ENCODE data around the gene RUNX2. TPM values are rescaled to one million over a fixed set of nuclear protein-coding genes. Genes with fewer than 3 reads are reported as not detected.

RUNX2 gene
- total and polyA plus RNA-seq, 4 donors: 0.09 to 1.5 (median 0.75) TPM

DNA sequence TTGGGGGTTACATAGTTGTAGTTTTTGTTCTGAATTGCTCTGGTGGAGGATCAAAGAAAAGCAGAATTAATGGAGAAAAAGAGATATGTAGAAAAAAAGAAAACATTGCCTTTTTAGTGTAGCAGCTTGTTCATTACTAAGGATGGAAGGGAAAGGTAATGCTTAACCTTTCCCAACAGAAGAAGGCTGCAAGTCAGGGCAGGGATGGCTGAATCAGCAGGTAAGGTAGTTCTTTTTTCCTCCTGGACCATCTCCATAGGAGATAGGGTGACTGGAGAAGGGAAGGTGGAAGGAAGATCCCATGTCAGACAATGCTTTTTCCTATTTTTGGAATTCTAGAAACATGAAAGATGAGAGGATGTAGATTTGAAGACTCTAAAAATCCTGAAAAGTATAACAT is 129.0 kb downstream of the RUNX2 start:
- H3K36me3 ChIP-seq (ENCODE audit: control insufficient read depth in 4 of 4, insufficient read depth in 3 of 4, low read depth in 1 of 4, low read length in 3 of 4): no peaks in the 10 kb centered on the region
- H3K9ac ChIP-seq (ENCODE audit: low read depth in 1 of 2, low read length in 2 of 2): no peak overlapping the region
- no peaks in the 10 kb centered on the region for H3K27me3 ChIP-seq (ENCODE audit: control insufficient read depth in 4 of 4, insufficient read depth in 4 of 4, low read length in 3 of 4)
- no peaks in the 10 kb centered on the region for H3K9me3 ChIP-seq (ENCODE audit: control insufficient read depth in 4 of 4, low read length in 3 of 4)
- TF ChIP-seq FOXA2 (IDR thresholded peaks at IDR 0.05) (no peak), ZBTB33 (IDR thresholded peaks at IDR 0.05) (no peak), HNF4G (IDR thresholded peaks at IDR 0.05) (no peak), FOXA1 (IDR thresholded peaks at IDR 0.05) (no peak), SP1 (IDR thresholded peaks at IDR 0.05) (no peak), NR2F2 (IDR thresholded peaks at IDR 0.05) (no peak), HNF4A (conservative IDR thresholded peaks at IDR 0.05) (no peak), MAX (IDR thresholded peaks at IDR 0.05) (no peak), YY1 (IDR thresholded peaks at IDR 0.05) (no peak), RXRA (IDR thresholded peaks at IDR 0.05) (no peak), EGR1 (IDR thresholded peaks at IDR 0.05; ENCODE audit: low read depth in 2 of 2) (no peak), GABPA (IDR thresholded peaks at IDR 0.05 in 1 of 2, conservative IDR thresholded peaks at IDR 0.05 in 1 of 2) (no peak)
- TF ChIP-seq, protein P1, sequence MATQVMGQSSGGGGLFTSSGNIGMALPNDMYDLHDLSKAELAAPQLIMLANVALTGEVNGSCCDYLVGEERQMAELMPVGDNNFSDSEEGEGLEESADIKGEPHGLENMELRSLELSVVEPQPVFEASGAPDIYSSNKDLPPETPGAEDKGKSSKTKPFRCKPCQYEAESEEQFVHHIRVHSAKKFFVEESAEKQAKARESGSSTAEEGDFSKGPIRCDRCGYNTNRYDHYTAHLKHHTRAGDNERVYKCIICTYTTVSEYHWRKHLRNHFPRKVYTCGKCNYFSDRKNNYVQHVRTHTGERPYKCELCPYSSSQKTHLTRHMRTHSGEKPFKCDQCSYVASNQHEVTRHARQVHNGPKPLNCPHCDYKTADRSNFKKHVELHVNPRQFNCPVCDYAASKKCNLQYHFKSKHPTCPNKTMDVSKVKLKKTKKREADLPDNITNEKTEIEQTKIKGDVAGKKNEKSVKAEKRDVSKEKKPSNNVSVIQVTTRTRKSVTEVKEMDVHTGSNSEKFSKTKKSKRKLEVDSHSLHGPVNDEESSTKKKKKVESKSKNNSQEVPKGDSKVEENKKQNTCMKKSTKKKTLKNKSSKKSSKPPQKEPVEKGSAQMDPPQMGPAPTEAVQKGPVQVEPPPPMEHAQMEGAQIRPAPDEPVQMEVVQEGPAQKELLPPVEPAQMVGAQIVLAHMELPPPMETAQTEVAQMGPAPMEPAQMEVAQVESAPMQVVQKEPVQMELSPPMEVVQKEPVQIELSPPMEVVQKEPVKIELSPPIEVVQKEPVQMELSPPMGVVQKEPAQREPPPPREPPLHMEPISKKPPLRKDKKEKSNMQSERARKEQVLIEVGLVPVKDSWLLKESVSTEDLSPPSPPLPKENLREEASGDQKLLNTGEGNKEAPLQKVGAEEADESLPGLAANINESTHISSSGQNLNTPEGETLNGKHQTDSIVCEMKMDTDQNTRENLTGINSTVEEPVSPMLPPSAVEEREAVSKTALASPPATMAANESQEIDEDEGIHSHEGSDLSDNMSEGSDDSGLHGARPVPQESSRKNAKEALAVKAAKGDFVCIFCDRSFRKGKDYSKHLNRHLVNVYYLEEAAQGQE (IDR thresholded peaks at IDR 0.05): no peak
- TF ChIP-seq, protein P2, sequence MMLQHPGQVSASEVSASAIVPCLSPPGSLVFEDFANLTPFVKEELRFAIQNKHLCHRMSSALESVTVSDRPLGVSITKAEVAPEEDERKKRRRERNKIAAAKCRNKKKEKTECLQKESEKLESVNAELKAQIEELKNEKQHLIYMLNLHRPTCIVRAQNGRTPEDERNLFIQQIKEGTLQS (IDR thresholded peaks at IDR 0.05): no peak
- TF ChIP-seq, protein P3, sequence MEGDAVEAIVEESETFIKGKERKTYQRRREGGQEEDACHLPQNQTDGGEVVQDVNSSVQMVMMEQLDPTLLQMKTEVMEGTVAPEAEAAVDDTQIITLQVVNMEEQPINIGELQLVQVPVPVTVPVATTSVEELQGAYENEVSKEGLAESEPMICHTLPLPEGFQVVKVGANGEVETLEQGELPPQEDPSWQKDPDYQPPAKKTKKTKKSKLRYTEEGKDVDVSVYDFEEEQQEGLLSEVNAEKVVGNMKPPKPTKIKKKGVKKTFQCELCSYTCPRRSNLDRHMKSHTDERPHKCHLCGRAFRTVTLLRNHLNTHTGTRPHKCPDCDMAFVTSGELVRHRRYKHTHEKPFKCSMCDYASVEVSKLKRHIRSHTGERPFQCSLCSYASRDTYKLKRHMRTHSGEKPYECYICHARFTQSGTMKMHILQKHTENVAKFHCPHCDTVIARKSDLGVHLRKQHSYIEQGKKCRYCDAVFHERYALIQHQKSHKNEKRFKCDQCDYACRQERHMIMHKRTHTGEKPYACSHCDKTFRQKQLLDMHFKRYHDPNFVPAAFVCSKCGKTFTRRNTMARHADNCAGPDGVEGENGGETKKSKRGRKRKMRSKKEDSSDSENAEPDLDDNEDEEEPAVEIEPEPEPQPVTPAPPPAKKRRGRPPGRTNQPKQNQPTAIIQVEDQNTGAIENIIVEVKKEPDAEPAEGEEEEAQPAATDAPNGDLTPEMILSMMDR (IDR thresholded peaks at IDR 0.05; ENCODE audit: low read depth, low read length, missing input control): no peak
- no peak overlapping the region for H3K4me3 ChIP-seq (ENCODE audit: low read depth in 1 of 3, low read length in 3 of 3)
- H3K4me1 ChIP-seq (ENCODE audit: control insufficient read depth in 4 of 4, insufficient read depth in 4 of 4, low read length in 3 of 4): no peaks in the 10 kb centered on the region
- no peak for DNase-seq (ENCODE audit: low spot score)
- no peak overlapping the region for H3K27ac ChIP-seq (ENCODE audit: low read depth in 1 of 2, low read length in 2 of 2)

GRCh38 chr6:45458672-45459071 is 130.5 kb downstream of the RUNX2 start:
- no peak for DNase-seq (ENCODE audit: low spot score)
- 92% methylated on average over 2 of the region's 2 CpGs for WGBS
- Histone ChIP-seq H3K27ac (ENCODE audit: low read depth in 1 of 2, low read length in 2 of 2) (no peak overlapping the region), H3K9ac (ENCODE audit: low read depth in 1 of 2, low read length in 2 of 2) (no peak overlapping the region), H3K4me3 (ENCODE audit: low read depth in 1 of 3, low read length in 3 of 3) (no peak overlapping the region), H3K9me3 (ENCODE audit: control insufficient read depth in 4 of 4, low read length in 3 of 4) (no peaks in the 10 kb centered on the region), H3K4me1 (ENCODE audit: control insufficient read depth in 4 of 4, insufficient read depth in 4 of 4, low read length in 3 of 4) (no peaks in the 10 kb centered on the region), H3K36me3 (ENCODE audit: control insufficient read depth in 4 of 4, insufficient read depth in 3 of 4, low read depth in 1 of 4, low read length in 3 of 4) (no peaks in the 10 kb centered on the region), H3K27me3 (ENCODE audit: control insufficient read depth in 4 of 4, insufficient read depth in 4 of 4, low read length in 3 of 4) (no peaks in the 10 kb centered on the region)
- TF ChIP-seq EGR1 (IDR thresholded peaks at IDR 0.05; ENCODE audit: low read depth in 2 of 2) (no peak), GABPA (IDR thresholded peaks at IDR 0.05 in 1 of 2, conservative IDR thresholded peaks at IDR 0.05 in 1 of 2) (no peak)

Measured in liver (tissue), 9 donors.